Spinal cord (tissue), 10 donors: ENCODE results near the gene ELF3. TPM values are rescaled to one million over a fixed set of nuclear protein-coding genes. Genes with fewer than 3 reads are reported as not detected.

Source experiments
- DNase-seq, 6 donors: peaks; one replicate each; pipeline versions ENCODE4 v3.0.0 to v3.0.0-alpha.2; 2013 to 2015; ENCODE audit warnings: low spot score in 6 of 6, low read depth in 4 of 6
- H3K27ac ChIP-seq: one replicate; pipeline ENCODE4 v1.5.1; 2013; ENCODE audit warnings: low read depth, low read length, control low read depth
- H3K27me3 ChIP-seq: one replicate; pipeline ENCODE4 v1.6.1; 2013; ENCODE audit warnings: low read length; ENCODE audit not compliant: control insufficient read depth, insufficient read depth
- H3K36me3 ChIP-seq: one replicate; pipeline ENCODE4 v1.6.1; 2013; ENCODE audit warnings: low read length; ENCODE audit not compliant: control insufficient read depth, insufficient read depth
- H3K4me1 ChIP-seq: one replicate; pipeline ENCODE4 v1.6.1; 2013; ENCODE audit warnings: low read length; ENCODE audit not compliant: control insufficient read depth, insufficient read depth
- H3K4me3 ChIP-seq: one replicate; pipeline ENCODE4 v1.5.1; 2013; ENCODE audit warnings: low read depth, low read length, control low read depth
- H3K9me3 ChIP-seq: one replicate; pipeline ENCODE4 v1.6.1; 2013; ENCODE audit warnings: low read length; ENCODE audit not compliant: control insufficient read depth, insufficient read depth
- WGBS: methylation state at CpG from one replicate; pipeline ENCODE4 v1.1.5; 2013; ENCODE audit warnings: missing lambda C conversion rate; ENCODE audit not compliant: insufficient coverage; 5-methylcytosine and 5-hydroxymethylcytosine counted together
- polyA plus RNA-seq, 2 donors: library from polyadenylated mRNA; unstranded; fragments of 120-200 nt; gene quantifications; one replicate each; pipeline ENCODE4 v1.2.1, GENCODE V29; 2013; ENCODE audit not compliant: insufficient read length in 2 of 2
- total RNA-seq, 2 donors: library from RNA; depleted of rRNA in 1 of 2; stranded (reverse); fragments of 120-200 nt in 1 of 2; fragments of >200 nt in 1 of 2; gene quantifications; one replicate each; pipeline versions ENCODE4 v1.2.3 to v1.2.4, GENCODE V29; 2013 to 2014
- donor health status: healthy.

Gene ELF3
- total and polyA plus RNA-seq, 4 donors: 0.35 to 1.2 (median 0.84) TPM

- no peak overlapping the region for H3K4me3 ChIP-seq
- no peaks in the 10 kb centered on the region for H3K9me3 ChIP-seq
- no peak for DNase-seq
- peaks cover 41% of the 10 kb centered on the region for H3K36me3 ChIP-seq
- WGBS: 63% methylated on average over 1 of the region's 8 CpGs
- no peaks in the 10 kb centered on the region for H3K27me3 ChIP-seq
- no peak overlapping the region for H3K27ac ChIP-seq
- peaks cover 17% of the 10 kb centered on the region for H3K4me1 ChIP-seq
Measured at GRCh38 chr1:202007304-202007703, 3.1 kb upstream of the ELF3 start.

- H3K36me3 ChIP-seq: peaks cover 39% of the 10 kb centered on the region
- no peak overlapping the region for H3K27ac ChIP-seq
- H3K4me3 ChIP-seq: no peak overlapping the region
- H3K9me3 ChIP-seq: no peaks in the 10 kb centered on the region
- no peaks in the 10 kb centered on the region for H3K27me3 ChIP-seq
- 41% methylated on average over 8 of the region's 11 CpGs for WGBS
- DNase-seq: no peak
- H3K4me1 ChIP-seq: peaks cover 17% of the 10 kb centered on the region
Measured at GRCh38 chr1:202007805-202008489, 2.4 kb upstream of the ELF3 start.

- H3K27ac ChIP-seq: peak overlapping the region; percentile 44
- WGBS: 17% methylated on average over 11 of the region's 11 CpGs
- no peaks in the 10 kb centered on the region for H3K9me3 ChIP-seq
- peak; percentile 68 to 94 (median 80) for DNase-seq
- H3K4me1 ChIP-seq: peaks cover 17% of the 10 kb centered on the region
- H3K27me3 ChIP-seq: no peaks in the 10 kb centered on the region
- H3K36me3 ChIP-seq: peaks cover 31% of the 10 kb centered on the region
- no peak overlapping the region for H3K4me3 ChIP-seq
Measured at GRCh38 chr1:202009326-202010179, 834 bp upstream of the ELF3 start.

GRCh38 chr1:202011994-202012393, 1.6 kb downstream of the ELF3 start:
- peaks cover 24% of the 10 kb centered on the region for H3K36me3 ChIP-seq
- 94% methylated on average over 11 of the region's 11 CpGs for WGBS
- H3K27me3 ChIP-seq: no peaks in the 10 kb centered on the region
- no peak overlapping the region for H3K27ac ChIP-seq
- no peak for DNase-seq
- H3K4me3 ChIP-seq: no peak overlapping the region
- peaks cover 17% of the 10 kb centered on the region for H3K4me1 ChIP-seq
- H3K9me3 ChIP-seq: no peaks in the 10 kb centered on the region

GRCh38 chr1:202012544-202013478, 2.4 kb downstream of the ELF3 start:
- H3K4me1 ChIP-seq: peaks cover 20% of the 10 kb centered on the region
- no peak for DNase-seq
- H3K9me3 ChIP-seq: no peaks in the 10 kb centered on the region
- H3K27me3 ChIP-seq: no peaks in the 10 kb centered on the region
- peaks cover 22% of the 10 kb centered on the region for H3K36me3 ChIP-seq
- H3K4me3 ChIP-seq: no peak overlapping the region
- H3K27ac ChIP-seq: no peak overlapping the region
- 79% methylated on average over 27 of the region's 35 CpGs for WGBS

DNA sequence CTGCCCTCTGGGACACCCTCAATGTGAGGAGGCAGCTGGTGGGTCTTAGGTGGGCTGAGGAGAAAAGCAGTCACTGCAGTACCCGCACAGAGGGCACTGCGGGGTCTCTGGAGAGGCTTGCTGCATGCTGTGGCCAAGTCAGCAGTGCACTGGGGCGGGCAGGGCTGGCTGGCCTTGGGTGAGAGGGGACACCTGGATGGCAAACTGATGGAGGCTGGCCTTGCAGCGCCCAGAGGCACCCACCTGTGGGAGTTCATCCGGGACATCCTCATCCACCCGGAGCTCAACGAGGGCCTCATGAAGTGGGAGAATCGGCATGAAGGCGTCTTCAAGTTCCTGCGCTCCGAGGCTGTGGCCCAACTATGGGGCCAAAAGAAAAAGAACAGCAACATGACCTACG, 3.2 kb downstream of the ELF3 start:
- Histone ChIP-seq H3K9me3 (no peaks in the 10 kb centered on the region), H3K27me3 (no peaks in the 10 kb centered on the region), H3K4me3 (no peak overlapping the region), H3K36me3 (peaks cover 17% of the 10 kb centered on the region), H3K4me1 (peaks cover 20% of the 10 kb centered on the region), H3K27ac (no peak overlapping the region)
- WGBS: 94% methylated on average over 12 of the region's 12 CpGs
- DNase-seq: no peak

GRCh38 chr1:202014060-202014459, 3.7 kb downstream of the ELF3 start:
- Histone ChIP-seq H3K9me3 (no peaks in the 10 kb centered on the region), H3K27me3 (no peaks in the 10 kb centered on the region), H3K27ac (no peak overlapping the region), H3K36me3 (peaks cover 17% of the 10 kb centered on the region), H3K4me1 (peaks cover 20% of the 10 kb centered on the region), H3K4me3 (no peak overlapping the region)
- no peak for DNase-seq
- WGBS: 94% methylated on average over 5 of the region's 6 CpGs

DNA sequence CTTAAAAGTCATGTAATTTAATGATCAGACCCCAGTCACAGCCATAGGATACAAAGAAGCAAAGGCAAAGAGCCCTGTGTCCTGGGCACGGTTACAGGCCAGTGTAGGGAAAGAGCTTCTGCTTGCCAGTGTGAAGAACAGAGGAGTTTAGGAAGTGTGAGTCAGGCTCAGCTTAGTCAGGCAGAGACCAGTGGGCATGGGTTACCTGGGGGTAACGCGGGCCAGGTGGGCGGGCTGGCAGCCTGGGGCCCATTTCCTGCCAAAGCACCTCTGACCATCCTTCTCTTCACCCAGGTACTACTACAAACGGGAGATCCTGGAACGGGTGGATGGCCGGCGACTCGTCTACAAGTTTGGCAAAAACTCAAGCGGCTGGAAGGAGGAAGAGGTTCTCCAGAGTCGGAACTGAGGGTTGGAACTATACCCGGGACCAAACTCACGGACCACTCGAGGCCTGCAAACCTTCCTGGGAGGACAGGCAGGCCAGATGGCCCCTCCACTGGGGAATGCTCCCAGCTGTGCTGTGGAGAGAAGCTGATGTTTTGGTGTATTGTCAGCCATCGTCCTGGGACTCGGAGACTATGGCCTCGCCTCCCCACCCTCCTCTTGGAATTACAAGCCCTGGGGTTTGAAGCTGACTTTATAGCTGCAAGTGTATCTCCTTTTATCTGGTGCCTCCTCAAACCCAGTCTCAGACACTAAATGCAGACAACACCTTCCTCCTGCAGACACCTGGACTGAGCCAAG, 4.7 kb downstream of the ELF3 start:
- WGBS: 95% methylated on average over 13 of the region's 17 CpGs
- Histone ChIP-seq H3K4me1 (peaks cover 11% of the 10 kb centered on the region), H3K4me3 (no peak overlapping the region), H3K9me3 (no peaks in the 10 kb centered on the region), H3K36me3 (peaks cover 17% of the 10 kb centered on the region), H3K27ac (no peak overlapping the region), H3K27me3 (no peaks in the 10 kb centered on the region)
- no peak for DNase-seq

- H3K27me3 ChIP-seq: no peaks in the 10 kb centered on the region
- H3K36me3 ChIP-seq: peaks cover 17% of the 10 kb centered on the region
- 100% methylated on average over 1 of the region's 3 CpGs for WGBS
- H3K9me3 ChIP-seq: no peaks in the 10 kb centered on the region
- H3K4me3 ChIP-seq: no peak overlapping the region
- peaks cover 5% of the 10 kb centered on the region for H3K4me1 ChIP-seq
- H3K27ac ChIP-seq: no peak overlapping the region
- no peak for DNase-seq
Measured at GRCh38 chr1:202015662-202015937, 5.2 kb downstream of the ELF3 start.
